H9 (cell line): ENCODE measurements around the gene TMEM192. TPM values are rescaled to one million over a fixed set of nuclear protein-coding genes. Genes with fewer than 3 reads are reported as not detected.

Experiments
- DNase-seq: peaks from one replicate; pipeline ENCODE4 v3.0.0-alpha.2; 2017
- H2AFZ ChIP-seq: one replicate; pipeline ENCODE4 v1.6.1; 2013; ENCODE audit warnings: mild to moderate bottlenecking, low read length, control low read depth, moderate library complexity
- H2AK5ac ChIP-seq: 2 replicates; pipeline ENCODE4 v1.6.1; 2013; ENCODE audit warnings: low read length, control low read depth, mixed read lengths; ENCODE audit not compliant: insufficient read length
- H2BK120ac ChIP-seq: one replicate; pipeline ENCODE4 v1.6.1; 2013; ENCODE audit warnings: low read depth, mild to moderate bottlenecking, low read length, control low read depth, inconsistent platforms; ENCODE audit not compliant: poor library complexity, severe bottlenecking
- H2BK12ac ChIP-seq: 2 replicates; pipeline ENCODE4 v1.6.1; 2013; ENCODE audit warnings: low read length, control low read depth, mixed read lengths, low read depth; ENCODE audit not compliant: insufficient read length
- H2BK15ac ChIP-seq: 2 replicates; pipeline ENCODE4 v1.6.1; 2013; ENCODE audit warnings: low read depth, low read length, control low read depth
- H2BK20ac ChIP-seq: one replicate; pipeline ENCODE4 v1.6.1; 2013; ENCODE audit warnings: low read depth, mild to moderate bottlenecking, low read length, control low read depth, inconsistent platforms; ENCODE audit not compliant: poor library complexity, severe bottlenecking
- H2BK5ac ChIP-seq: 2 replicates; pipeline ENCODE4 v1.6.1; 2013; ENCODE audit warnings: low read length, control low read depth, mixed read lengths; ENCODE audit not compliant: insufficient read length
- H3K14ac ChIP-seq: 2 replicates; pipeline ENCODE4 v1.6.1; 2013; ENCODE audit warnings: low read length, control low read depth; ENCODE audit not compliant: insufficient read depth
- H3K18ac ChIP-seq: 2 replicates; pipeline ENCODE4 v1.6.1; 2013; ENCODE audit warnings: low read depth, mild to moderate bottlenecking, mixed read lengths, low read length, control low read depth; ENCODE audit not compliant: insufficient read length
- H3K23ac ChIP-seq: 2 replicates; pipeline ENCODE4 v1.6.1; 2013; ENCODE audit warnings: low read length, control low read depth, mixed read lengths, low read depth; ENCODE audit not compliant: insufficient read length
- H3K23me2 ChIP-seq: 2 replicates; pipeline ENCODE4 v1.6.1; 2013; ENCODE audit warnings: low read depth, mild to moderate bottlenecking, mixed read lengths, low read length, control low read depth; ENCODE audit not compliant: insufficient read length, poor library complexity, severe bottlenecking
- H3K27ac ChIP-seq: 2 replicates; pipeline ENCODE4 v1.5.1; 2013; ENCODE audit warnings: low read length, control low read depth, mixed read lengths, low read depth; ENCODE audit not compliant: insufficient read length
- H3K27me3 ChIP-seq: 2 replicates; pipeline ENCODE4 v1.6.1; 2013; ENCODE audit warnings: low read length, control low read depth, inconsistent platforms; ENCODE audit not compliant: insufficient read depth
- H3K4ac ChIP-seq: 2 replicates; pipeline ENCODE4 v1.6.1; 2013; ENCODE audit warnings: low read depth, mild to moderate bottlenecking, control low read depth, inconsistent platforms, low read length, moderate library complexity
- H3K4me1 ChIP-seq: 2 replicates; pipeline ENCODE4 v1.6.1; 2013; ENCODE audit warnings: low read length, control low read depth, inconsistent platforms; ENCODE audit not compliant: insufficient read depth
- H3K4me2 ChIP-seq: 2 replicates; pipeline ENCODE4 v1.6.1; 2013; ENCODE audit warnings: low read length, control low read depth, mixed read lengths; ENCODE audit not compliant: insufficient read length, insufficient read depth
- H3K56ac ChIP-seq: 2 replicates; pipeline ENCODE4 v1.6.1; 2013; ENCODE audit warnings: low read depth, mild to moderate bottlenecking, mixed read lengths, low read length, control low read depth; ENCODE audit not compliant: insufficient read length
- H3K79me1 ChIP-seq: 2 replicates; pipeline ENCODE4 v1.6.1; 2013; ENCODE audit warnings: low read depth, mild to moderate bottlenecking, moderate library complexity, low read length, control low read depth, inconsistent platforms; ENCODE audit not compliant: insufficient read depth, poor library complexity, severe bottlenecking
- H3K79me2 ChIP-seq: 2 replicates; pipeline ENCODE4 v1.6.1; 2013; ENCODE audit warnings: low read length, control low read depth, inconsistent platforms; ENCODE audit not compliant: insufficient read depth
- H3K9ac ChIP-seq: 2 replicates; pipeline ENCODE4 v1.6.1; 2013; ENCODE audit warnings: low read length, control low read depth, mixed read lengths; ENCODE audit not compliant: insufficient read length; ENCODE audit errors: extremely low read depth
- H3K9me3 ChIP-seq: one replicate; pipeline ENCODE4 v1.6.1; 2013; ENCODE audit warnings: low read depth, low read length, inconsistent platforms; ENCODE audit not compliant: control insufficient read depth
- H3T11ph ChIP-seq: one replicate; pipeline ENCODE4 v1.6.1; 2013; ENCODE audit warnings: mild to moderate bottlenecking, low read length, control low read depth, inconsistent platforms
- H4K20me1 ChIP-seq: one replicate; pipeline ENCODE4 v1.6.1; 2013; ENCODE audit not compliant: control insufficient read depth, insufficient read length, insufficient read depth
- H4K5ac ChIP-seq: 2 replicates; pipeline ENCODE4 v1.6.1; 2013; ENCODE audit warnings: low read depth, mild to moderate bottlenecking, mixed read lengths, low read length, control low read depth; ENCODE audit not compliant: insufficient read length
- H4K8ac ChIP-seq: replicated peaks from 2 replicates; pipeline ENCODE4 v1.6.1; 2013; ENCODE audit warnings: low read length, control low read depth, mixed read lengths, low read depth; ENCODE audit not compliant: insufficient read length
- H4K91ac ChIP-seq: 2 replicates; pipeline ENCODE4 v1.6.1; 2013; ENCODE audit warnings: low read depth, mild to moderate bottlenecking, moderate library complexity, mixed read lengths, low read length, control low read depth; ENCODE audit not compliant: insufficient read length
- H3K27ac Mint-ChIP-seq, 3 experiments: 2 replicates in 2 of 3; 3 replicates in 1 of 3; pipeline ENCODE4 v1.8.0; 2020 to 2021; ENCODE audit warnings: mixed read lengths in 3 of 3, mild to moderate bottlenecking in 1 of 3, moderate library complexity in 1 of 3
- H3K27me3 Mint-ChIP-seq: 2 replicates; pipeline ENCODE4 v1.8.0; 2021; ENCODE audit warnings: low read depth, mild to moderate bottlenecking, moderate library complexity, mixed read lengths
- H3K36me3 Mint-ChIP-seq, 3 experiments: 2 replicates in 2 of 3; 3 replicates in 1 of 3; pipeline ENCODE4 v1.8.0; 2020 to 2021; ENCODE audit warnings: low read depth in 3 of 3, mixed read lengths in 3 of 3; ENCODE audit not compliant: insufficient read depth in 1 of 3
- H3K4me1 Mint-ChIP-seq, 2 experiments: 2 replicates each; pipeline ENCODE4 v1.8.0; 2020; ENCODE audit warnings: mixed read lengths in 2 of 2
- H3K4me3 Mint-ChIP-seq, 2 experiments: 2 replicates in 1 of 2; 3 replicates in 1 of 2; pipeline ENCODE4 v1.8.0; 2020 to 2021; ENCODE audit warnings: mild to moderate bottlenecking in 2 of 2, mixed read lengths in 2 of 2, moderate library complexity in 1 of 2
- H3K9me3 Mint-ChIP-seq, 2 experiments: 2 replicates in 1 of 2; 3 replicates in 1 of 2; pipeline ENCODE4 v1.8.0; 2020; ENCODE audit warnings: mild to moderate bottlenecking in 2 of 2, mixed read lengths in 2 of 2, moderate library complexity in 1 of 2
- CTCF ChIP-seq: fragments of 200-600 bp; sonication (generic); conservative IDR thresholded peaks from 3 replicates; pipeline ENCODE4 v1.8.0; 2021; ENCODE audit warnings: antibody characterized with exemption, mild to moderate bottlenecking
- WGBS: extraction: QIAGEN DNeasy Blood & Tissue Kit; methylation state at CpG from one replicate; pipeline ENCODE4 v1.1.7; 2013; ENCODE audit warnings: missing lambda C conversion rate, low lambda C conversion rate, mixed read lengths; ENCODE audit not compliant: insufficient read length; ENCODE audit errors: extremely low coverage; 5-methylcytosine and 5-hydroxymethylcytosine counted together
- total RNA-seq: library from RNA; stranded (reverse); gene quantifications from 2 replicates; pipeline ENCODE4 v1.2.1, GENCODE V29; 2021

Gene TMEM192
- total RNA-seq, 1 experiment from 2014 or later = 8.3 TPM

GRCh38 chr4:165136529-165136928, 23.9 kb upstream of the TMEM192 start:
- no peak for DNase-seq
- no peak overlapping the region for H2BK20ac ChIP-seq
- H4K5ac ChIP-seq = no peak overlapping the region
- H2BK12ac ChIP-seq = no peak overlapping the region
- H2AK5ac ChIP-seq = no peak overlapping the region
- no peak for TF ChIP-seq CTCF
- H4K91ac ChIP-seq = no peak overlapping the region
- Mint-ChIP-seq H3K27ac (no peak overlapping the region), H3K9me3 (peaks cover 0 to 9% of the 10 kb centered on the region in 2 experiments; a peak in 2 of 5 replicates), H3K4me1 (no peaks in the 10 kb centered on the region; a peak in 1 of 4 replicates), H3K36me3 (no peaks in the 10 kb centered on the region), H3K27me3 (no peaks in the 10 kb centered on the region; the same call in 1 of the 2 replicates), H3K4me3 (no peak overlapping the region)
- no peak overlapping the region for H2BK5ac ChIP-seq
- no peaks in the 10 kb centered on the region for H3K9me3 ChIP-seq
- no peak overlapping the region for H3K9ac ChIP-seq
- H3K23ac ChIP-seq = no peak overlapping the region
- no peak overlapping the region for H3K4ac ChIP-seq
- H4K8ac ChIP-seq = no peak overlapping the region
- no peak overlapping the region for H3K18ac ChIP-seq
- no peak overlapping the region for H2AFZ ChIP-seq
- no peak overlapping the region for H3K56ac ChIP-seq
- no peak overlapping the region for H2BK15ac ChIP-seq
- no peak overlapping the region for H3K14ac ChIP-seq
- no peaks in the 10 kb centered on the region for H4K20me1 ChIP-seq
- H3K79me2 ChIP-seq = no peaks in the 10 kb centered on the region
- no peaks in the 10 kb centered on the region for H3K23me2 ChIP-seq
- H3K4me1 ChIP-seq = no peaks in the 10 kb centered on the region
- no peak overlapping the region for H3T11ph ChIP-seq
- H3K27me3 ChIP-seq = no peaks in the 10 kb centered on the region
- H3K4me2 ChIP-seq = no peak overlapping the region
- H3K79me1 ChIP-seq = no peaks in the 10 kb centered on the region
- no peak overlapping the region for H3K27ac ChIP-seq
- no peak overlapping the region for H2BK120ac ChIP-seq
- no CpG with 5 or more reads among the region's 4 CpGs for WGBS
